GM21619 (cell line): ENCODE data around the gene RTP4.

ENCODE experiments used
- ATAC-seq: cut with Tn5 transposase; IDR thresholded peaks from one replicate; pipeline ENCODE4 v1.9.1; 2021; ENCODE audit not compliant: unreplicated experiment

The RTP4 gene

DNA sequence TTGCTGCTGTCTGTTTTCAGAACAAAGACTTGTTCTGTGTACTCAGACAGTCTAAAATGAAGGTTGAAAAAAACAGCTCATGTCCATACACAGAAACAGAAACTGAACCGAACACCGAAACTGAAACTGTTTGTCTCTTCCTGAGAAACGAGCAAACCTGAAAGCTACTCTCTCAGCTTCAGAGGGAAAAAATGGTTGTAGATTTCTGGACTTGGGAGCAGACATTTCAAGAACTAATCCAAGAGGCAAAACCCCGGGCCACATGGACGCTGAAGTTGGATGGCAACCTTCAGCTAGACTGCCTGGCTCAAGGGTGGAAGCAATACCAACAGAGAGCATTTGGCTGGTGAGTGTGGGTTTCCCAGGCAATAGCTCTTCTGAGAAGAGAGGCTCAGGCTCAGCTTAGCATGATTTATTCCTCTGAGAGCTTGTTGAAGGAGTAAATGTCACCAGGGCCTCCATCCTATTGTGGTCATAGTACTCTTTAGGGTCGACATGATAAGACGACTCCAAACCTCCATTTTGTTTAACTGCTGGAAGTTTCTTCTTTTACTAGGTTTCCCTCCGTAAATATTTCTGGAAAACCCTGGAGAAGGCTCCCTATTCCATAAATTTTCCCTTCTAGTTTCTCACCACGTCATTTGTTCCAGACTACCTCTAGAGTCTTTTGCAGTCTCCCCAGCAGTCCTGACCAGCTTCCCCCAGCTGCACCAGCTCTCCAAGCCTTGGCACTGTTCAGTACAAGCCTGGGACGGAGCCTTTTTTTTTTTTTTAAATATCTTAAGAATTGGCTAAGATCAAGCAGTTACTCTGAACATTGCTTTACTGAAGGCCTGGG lies at the start of gene RTP4:
Gene RTP4 (plus strand): TSS at position 135 of the 838 bp plus-strand sequence. CDS start 57 bp downstream, at position 192.
- peak; percentile 96 for ATAC-seq

DNA sequence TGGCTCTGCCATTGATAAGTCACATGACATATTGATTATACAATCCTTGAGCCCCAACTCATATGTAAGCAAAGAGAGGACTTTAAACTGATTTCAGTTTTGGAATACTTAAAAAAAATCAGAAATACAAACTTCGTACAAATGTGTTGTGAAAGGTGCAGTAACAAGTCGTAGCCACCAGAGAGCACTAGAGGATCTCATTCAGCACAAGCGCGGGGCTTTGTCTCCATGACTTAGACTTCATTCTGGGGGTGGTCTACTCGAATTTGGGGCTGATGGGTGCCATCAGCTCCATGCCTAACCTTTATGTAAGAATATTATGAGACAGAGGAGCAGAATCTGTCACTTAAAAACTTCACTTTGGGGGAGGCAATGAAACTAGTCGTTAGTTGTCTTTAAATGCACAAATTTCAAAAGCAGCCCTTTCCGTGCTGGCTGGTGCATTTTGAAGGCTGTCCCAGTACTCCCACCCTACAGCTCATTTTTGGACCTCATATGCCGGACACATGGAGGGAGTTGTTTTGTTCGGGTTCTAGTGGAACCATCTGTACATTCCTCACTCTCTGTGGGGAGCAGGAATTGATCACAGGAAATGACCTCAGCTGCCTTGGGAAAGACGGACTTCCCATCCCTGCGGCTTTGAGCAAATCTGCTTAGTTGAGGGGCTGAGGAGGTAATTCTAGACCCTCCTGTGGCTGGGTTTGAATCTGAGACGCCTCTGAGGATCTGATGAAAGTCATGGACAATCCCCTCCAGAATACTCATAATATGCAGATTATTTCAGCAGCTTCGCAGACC lies 49.2 kb upstream of the RTP4 start:
- no peak for ATAC-seq

- ATAC-seq = peak; percentile 88
Observed at GRCh38 chr3:187319699-187320302, 48.4 kb upstream of the RTP4 start.

GRCh38 chr3:187321766-187322165 lies 46.4 kb upstream of the RTP4 start:
- no peak for ATAC-seq

GRCh38 chr3:187322291-187322690 lies 45.9 kb upstream of the RTP4 start:
- ATAC-seq = no peak

DNA sequence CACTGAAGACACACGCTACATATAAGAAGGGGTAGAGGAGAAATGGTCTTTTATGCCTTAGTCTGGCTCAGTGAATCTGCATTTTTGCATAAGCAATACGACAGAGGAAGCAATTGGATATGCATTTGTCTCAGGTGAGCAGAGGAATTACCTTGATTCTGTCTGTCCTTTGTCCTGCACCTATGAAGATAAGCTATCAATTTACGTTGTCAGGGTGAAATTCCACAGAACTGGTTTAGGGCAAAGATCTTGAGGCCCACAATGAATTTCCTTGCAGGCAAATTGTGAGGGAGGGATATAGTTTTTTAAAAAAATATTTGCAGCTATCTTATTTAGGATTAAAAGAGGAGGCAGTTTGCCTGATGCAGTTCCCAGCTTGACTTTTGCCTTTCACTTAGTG lies 45.1 kb upstream of the RTP4 start:
- ATAC-seq = no peak

DNA sequence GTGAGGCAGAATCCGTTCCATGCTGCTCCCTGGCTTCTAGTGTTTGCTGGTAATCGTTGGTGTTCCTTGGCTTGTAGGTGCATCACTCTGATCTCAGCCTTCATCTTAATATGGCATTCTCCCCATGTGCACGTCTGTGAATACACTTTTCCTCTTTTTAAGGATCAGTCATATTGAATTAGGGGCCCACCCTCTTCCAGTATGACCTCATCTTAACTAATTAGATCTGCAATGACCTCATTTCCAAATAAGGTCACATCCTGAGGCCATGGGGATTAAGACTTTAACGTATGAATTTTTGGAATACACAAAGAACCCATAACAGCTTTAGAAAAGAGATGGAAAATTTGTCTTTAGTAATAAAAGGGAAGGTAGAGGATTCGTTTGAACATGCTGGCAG lies 42.6 kb upstream of the RTP4 start:
- no peak for ATAC-seq

- no peak for ATAC-seq
Observed at GRCh38 chr3:187327845-187328244, 40.3 kb upstream of the RTP4 start.

DNA sequence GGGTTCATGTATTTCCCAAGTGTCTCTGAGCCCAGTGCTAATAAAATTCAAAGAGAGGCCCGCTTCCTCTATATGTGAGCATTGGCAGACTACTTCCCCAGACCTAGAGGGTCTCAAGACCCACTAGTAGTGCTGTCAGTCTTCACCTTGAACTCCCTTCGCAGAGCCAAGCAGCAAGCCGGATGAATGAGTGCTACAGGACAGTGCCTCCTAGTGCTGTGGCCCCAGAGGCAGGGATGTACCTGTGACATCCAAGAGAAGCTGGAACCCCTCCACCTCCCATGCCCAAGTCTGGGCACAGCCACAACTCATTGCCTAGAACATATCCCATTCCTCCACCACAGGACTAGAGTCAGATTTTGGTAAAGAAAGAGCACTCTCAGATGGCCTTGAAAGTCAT lies 39.5 kb upstream of the RTP4 start:
- no peak for ATAC-seq

DNA sequence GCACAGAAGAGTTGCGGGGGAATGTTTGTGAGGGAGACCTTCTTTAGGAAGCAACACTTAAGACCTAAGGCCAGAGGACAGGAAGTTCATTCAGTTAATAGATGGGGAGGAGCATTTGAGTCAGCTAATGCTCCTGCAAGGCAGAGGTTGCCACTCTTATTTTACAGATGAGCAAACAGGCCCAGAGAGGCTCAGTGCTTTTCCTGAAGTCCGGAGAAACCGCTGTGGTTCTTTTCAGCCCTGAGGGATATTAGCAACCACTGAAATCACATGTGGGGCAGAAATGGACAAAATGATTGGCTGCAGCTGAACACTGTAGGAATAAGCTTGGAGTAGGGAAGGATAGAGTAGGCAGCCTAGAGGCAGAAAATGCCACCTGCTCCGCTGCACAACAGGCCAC lies 33.3 kb upstream of the RTP4 start:
- no peak for ATAC-seq

DNA sequence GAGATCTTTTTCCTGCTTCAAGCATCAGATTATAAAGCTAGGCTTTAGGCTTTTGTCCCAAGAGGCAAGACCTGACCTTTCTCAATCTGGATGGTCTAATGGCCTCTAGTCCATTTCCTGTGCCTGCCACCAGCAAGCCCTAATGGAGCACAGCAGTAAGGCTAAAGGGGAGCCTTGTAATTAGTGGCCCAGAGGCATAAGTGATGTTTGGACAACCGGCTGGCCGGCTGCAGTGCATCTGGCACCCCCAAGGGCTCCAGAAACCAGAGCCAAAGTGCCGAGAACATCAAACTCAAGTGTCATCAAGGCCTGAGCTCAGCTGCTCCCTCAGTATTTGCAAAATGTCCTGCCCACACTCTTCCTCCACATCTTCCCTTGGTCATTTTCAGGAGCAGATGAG lies 31.9 kb upstream of the RTP4 start:
- ATAC-seq = no peak

GRCh38 chr3:187340578-187340977 lies 27.6 kb upstream of the RTP4 start:
- ATAC-seq = no peak

DNA sequence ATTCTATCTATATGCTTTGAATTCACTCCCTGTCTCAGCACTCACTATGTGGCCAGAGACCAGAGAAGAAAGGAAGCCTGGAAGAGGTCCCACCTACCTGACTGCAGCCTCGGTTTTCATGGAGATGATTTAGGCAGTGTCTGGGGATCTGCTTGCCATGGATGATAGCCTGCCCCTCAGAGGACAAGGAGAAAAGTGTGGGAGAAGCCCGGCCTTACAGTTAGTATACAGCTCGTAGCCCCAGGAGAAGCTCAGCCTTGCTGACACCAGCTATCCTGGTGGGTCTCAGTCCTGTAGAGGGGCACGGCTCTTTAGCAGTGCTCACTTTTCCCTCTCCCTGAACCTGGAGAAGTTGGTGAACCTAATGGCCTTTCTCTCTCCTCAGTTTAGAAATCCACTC lies 25.9 kb upstream of the RTP4 start:
- no peak for ATAC-seq

GRCh38 chr3:187343670-187344069 lies 24.5 kb upstream of the RTP4 start:
- ATAC-seq = no peak

DNA sequence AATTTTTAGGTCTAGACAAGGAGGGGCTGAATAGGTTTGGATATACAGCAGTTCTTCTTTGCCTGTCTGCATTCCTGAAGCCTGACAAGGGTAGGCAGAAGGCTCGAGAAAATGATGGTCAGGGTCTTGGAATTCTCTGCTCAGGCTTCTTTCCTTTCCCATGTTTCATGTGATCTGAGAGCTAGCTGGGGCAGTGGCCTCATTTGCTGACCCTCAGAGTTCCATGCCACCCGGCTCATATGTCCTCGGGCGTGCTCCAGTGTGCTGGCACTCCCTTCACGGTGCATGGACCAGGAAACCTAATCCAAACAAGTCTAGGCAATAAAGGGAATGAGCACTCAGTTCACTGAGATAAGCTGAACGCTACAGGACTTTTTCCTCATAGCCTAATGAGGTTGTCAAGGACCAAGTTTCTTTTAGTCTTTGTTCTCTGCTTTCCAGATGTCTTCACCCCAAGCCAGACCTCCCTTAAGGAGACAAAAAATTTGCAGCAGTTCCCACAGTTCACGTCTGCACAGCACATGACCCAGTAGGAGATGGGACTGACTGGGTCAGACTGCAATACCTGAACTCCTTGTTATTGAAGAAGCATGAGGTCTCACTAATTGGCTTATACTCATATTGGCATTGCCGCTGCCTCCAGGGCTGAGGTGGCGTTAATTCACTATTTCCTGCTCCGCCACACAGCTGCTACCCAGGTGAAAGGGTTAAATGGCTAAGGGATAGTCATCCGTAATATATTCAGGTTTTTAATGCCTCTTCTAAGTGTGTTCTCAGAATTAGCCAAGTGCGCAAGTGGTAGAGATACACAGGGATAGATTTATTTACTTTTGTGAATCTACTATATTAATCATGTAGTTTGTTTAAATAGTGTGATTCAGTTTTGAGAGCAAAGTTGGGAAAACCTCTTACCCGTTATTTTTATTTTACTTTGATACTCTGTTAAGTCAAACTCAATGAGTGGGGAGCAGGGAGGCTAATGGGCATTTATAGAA lies 15.3 kb upstream of the RTP4 start:
- ATAC-seq = no peak

- no peak for ATAC-seq
Observed at GRCh38 chr3:187358068-187358467, 10.1 kb upstream of the RTP4 start.

- ATAC-seq = no peak
Observed at GRCh38 chr3:187359798-187360486, 8.2 kb upstream of the RTP4 start.

DNA sequence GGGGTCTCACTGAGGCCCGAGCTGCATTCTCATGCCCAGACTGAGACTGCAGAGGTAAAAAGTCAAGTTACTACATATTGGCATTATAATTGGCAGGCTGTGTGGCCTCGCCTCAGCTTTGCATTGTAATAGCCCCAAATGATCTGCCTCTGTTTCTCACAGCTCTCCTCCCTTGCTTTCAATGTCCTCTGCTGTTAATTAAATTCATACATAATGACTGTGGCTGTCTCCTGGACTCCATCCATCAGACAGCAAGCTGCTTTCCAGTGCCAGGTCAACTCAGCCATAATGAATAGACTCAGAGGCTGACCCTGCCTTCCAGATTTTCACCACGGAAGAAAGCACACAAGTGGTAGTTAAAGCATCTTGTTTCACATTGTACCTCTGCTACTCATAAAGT lies 7.6 kb upstream of the RTP4 start:
- ATAC-seq = no peak

GRCh38 chr3:187361835-187362234 lies 6.3 kb upstream of the RTP4 start:
- ATAC-seq = peak; percentile 76

DNA sequence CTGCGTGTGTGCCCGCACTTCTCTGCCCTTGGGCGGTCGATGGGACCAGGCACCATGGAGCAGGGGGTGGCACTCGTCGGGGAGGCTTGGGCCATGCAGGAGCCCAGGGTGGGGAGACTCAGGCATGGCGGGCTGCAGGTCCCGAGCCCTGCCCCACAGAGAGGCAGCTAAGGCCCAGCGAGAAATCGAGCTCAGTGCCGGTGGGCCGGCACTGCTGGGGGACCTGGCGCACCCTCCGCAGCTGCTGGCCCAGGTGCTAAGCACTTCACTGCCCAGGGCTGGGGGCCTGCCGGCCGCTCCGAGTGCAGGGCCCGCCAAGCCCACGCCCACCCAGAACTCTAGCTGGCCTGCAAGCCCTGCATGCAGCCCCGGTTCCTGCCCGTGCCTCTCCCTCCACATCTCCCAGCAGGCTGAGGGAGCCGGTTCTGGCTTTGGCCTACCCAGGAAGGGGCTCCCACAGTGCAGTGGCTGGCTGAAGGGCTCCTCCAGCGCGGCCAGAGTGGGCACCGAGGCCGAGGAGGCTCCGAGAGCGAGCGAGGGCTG lies 553 bp upstream of the RTP4 start:
- ATAC-seq = no peak
